Fibroblast of lung (primary cell): ENCODE results near the gene ACBD3. TPM values are rescaled to one million over a fixed set of nuclear protein-coding genes. Genes with fewer than 3 reads are reported as not detected.

Experiments used
- DNase-seq, 2 donors: peaks; one replicate each; pipeline versions ENCODE4 v3.0.0 to v3.0.0-alpha.2; 2010; ENCODE audit warnings: low read depth in 2 of 2
- H2AFZ ChIP-seq: 2 replicates; pipeline ENCODE4 v1.5.1; 2012; ENCODE audit warnings: low read length, control low read depth, inconsistent platforms
- H3K27ac ChIP-seq: 2 replicates; pipeline ENCODE4 v1.5.1; 2011; ENCODE audit warnings: low read length, control low read depth; ENCODE audit not compliant: insufficient read depth
- H3K27me3 ChIP-seq: 2 replicates; pipeline ENCODE4 v1.5.1; 2011; ENCODE audit warnings: mild to moderate bottlenecking, low read length; ENCODE audit not compliant: control insufficient read depth, insufficient read depth
- H3K36me3 ChIP-seq: 2 replicates; pipeline ENCODE4 v1.5.1; 2011; ENCODE audit warnings: low read length; ENCODE audit not compliant: control insufficient read depth, insufficient read depth
- H3K4me1 ChIP-seq: 2 replicates; pipeline ENCODE4 v1.5.1; 2011; ENCODE audit warnings: low read length; ENCODE audit not compliant: control insufficient read depth, insufficient read depth; ENCODE audit errors: extremely low read depth
- H3K4me2 ChIP-seq: 2 replicates; pipeline ENCODE4 v1.5.1; 2011; ENCODE audit warnings: low read length, control low read depth; ENCODE audit not compliant: insufficient read depth; ENCODE audit errors: extremely low read depth
- H3K4me3 ChIP-seq, 4 experiments: fragments of 200-600 bp in 1 of 4; sonication (generic) in 1 of 4; replicated peaks in 1 of 4; 2 replicates each; pipeline ENCODE4 v1.5.1; 2011 to 2016; ENCODE audit warnings: low read length in 4 of 4, low read depth in 3 of 4, mild to moderate bottlenecking in 3 of 4, control low read depth in 2 of 4, inconsistent platforms in 1 of 4, mixed read lengths in 1 of 4; ENCODE audit not compliant: insufficient read depth in 1 of 4; ENCODE audit errors: control extremely low read depth in 1 of 4
- H3K79me2 ChIP-seq: 2 replicates; pipeline ENCODE4 v1.5.1; 2012; ENCODE audit warnings: mild to moderate bottlenecking, low read length, inconsistent platforms; ENCODE audit not compliant: control insufficient read depth, insufficient read depth
- H3K9ac ChIP-seq: 2 replicates; pipeline ENCODE4 v1.5.1; 2011; ENCODE audit warnings: mild to moderate bottlenecking, low read length, control low read depth; ENCODE audit not compliant: insufficient read depth
- H3K9me3 ChIP-seq: 2 replicates; pipeline ENCODE4 v1.5.1; 2012; ENCODE audit warnings: low read depth, low read length; ENCODE audit not compliant: control insufficient read depth, insufficient read depth
- H4K20me1 ChIP-seq: 2 replicates; pipeline ENCODE4 v1.5.1; 2011; ENCODE audit warnings: low read length; ENCODE audit not compliant: control insufficient read depth, insufficient read depth; ENCODE audit errors: extremely low read depth
- CTCF ChIP-seq, 2 donors: IDR thresholded peaks in 1 of 2; conservative IDR thresholded peaks in 1 of 2; 1 replicate in 1 of 2; 2 replicates in 1 of 2; pipeline ENCODE4 v1.5.1; 2011 to 2012; ENCODE audit warnings: low read length in 2 of 2, control low read depth in 1 of 2, inconsistent platforms in 1 of 2, low read depth in 1 of 2, mild to moderate bottlenecking in 1 of 2
- EZH2 ChIP-seq: IDR thresholded peaks from 2 replicates; pipeline ENCODE4 v1.5.1; 2012; ENCODE audit warnings: low read length, control low read depth, mild to moderate bottlenecking; ENCODE audit errors: missing control alignments
- polyA plus RNA-seq, 2 donors: library from polyadenylated mRNA; depleted of rRNA in 1 of 2; stranded (reverse) in 1 of 2; unstranded in 1 of 2; fragments of >200 nt; gene quantifications; 2 replicates each; pipeline ENCODE4 v1.2.1, GENCODE V29; 2011 to 2012; ENCODE audit warnings: missing spikeins in 1 of 2
- total RNA-seq: library from RNA; depleted of rRNA; stranded (reverse); fragments of >200 nt; gene quantifications from 2 replicates; pipeline ENCODE4 v1.2.1, GENCODE V29; 2014

Gene ACBD3
- total and polyA plus RNA-seq, 2 donors (not counting 1 experiment from before 2014, with no cell fraction given): 67.7 to 85.0 TPM

- Histone ChIP-seq H3K36me3 (no peaks in the 10 kb centered on the region), H3K4me3 (no peak overlapping the region), H3K27ac (no peak overlapping the region), H3K27me3 (peaks cover 8% of the 10 kb centered on the region), H3K9ac (no peak overlapping the region), H3K79me2 (no peaks in the 10 kb centered on the region), H3K9me3 (no peaks in the 10 kb centered on the region), H2AFZ (no peak overlapping the region), H3K4me1 (no peaks in the 10 kb centered on the region), H4K20me1 (no peaks in the 10 kb centered on the region), H3K4me2 (no peak overlapping the region)
- TF ChIP-seq EZH2: no peak
- TF ChIP-seq CTCF (conservative IDR thresholded peaks at IDR 0.05 in 1 of 2, IDR thresholded peaks at IDR 0.05 in 1 of 2; ENCODE audit: low read depth in 1 of 2, low read length in 2 of 2): no peak
- DNase-seq: no peak
Observed at GRCh38 chr1:226226601-226227000, 40.1 kb upstream of the ACBD3 start.

DNA sequence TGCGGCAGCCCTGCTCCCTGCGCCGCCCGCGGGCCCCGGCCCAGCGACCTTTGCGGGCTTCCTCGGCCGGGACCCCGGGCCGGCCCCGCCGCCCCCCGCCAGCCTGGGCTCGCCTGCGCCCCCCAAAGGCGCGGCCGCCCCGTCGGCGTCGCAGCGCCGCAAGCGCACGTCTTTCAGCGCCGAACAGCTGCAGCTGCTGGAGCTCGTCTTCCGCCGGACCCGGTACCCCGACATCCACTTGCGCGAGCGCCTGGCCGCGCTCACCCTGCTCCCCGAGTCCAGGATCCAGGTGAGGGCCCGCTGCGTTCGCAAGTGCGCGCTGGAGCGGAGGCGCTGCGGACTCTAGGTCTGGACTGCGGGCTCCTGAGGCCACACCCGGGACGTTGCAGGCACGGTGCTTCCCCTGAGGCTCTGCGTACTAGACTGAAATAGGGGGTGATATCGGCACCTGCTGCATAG, 37.3 kb upstream of the ACBD3 start:
- Histone ChIP-seq H3K4me3 (peak overlapping the region; percentile 38 to 53 (median 40)), H3K4me2 (peak overlapping the region; percentile 95), H3K36me3 (no peaks in the 10 kb centered on the region), H3K9me3 (no peaks in the 10 kb centered on the region), H2AFZ (peak overlapping the region; percentile 67), H3K4me1 (no peaks in the 10 kb centered on the region), H3K9ac (no peak overlapping the region), H3K79me2 (no peaks in the 10 kb centered on the region), H3K27ac (no peak overlapping the region), H3K27me3 (peaks cover 8% of the 10 kb centered on the region), H4K20me1 (no peaks in the 10 kb centered on the region)
- TF ChIP-seq CTCF (conservative IDR thresholded peaks at IDR 0.05 in 1 of 2, IDR thresholded peaks at IDR 0.05 in 1 of 2; ENCODE audit: low read depth in 1 of 2, low read length in 2 of 2) (no peak), EZH2 (no peak)
- DNase-seq: peak in 1 of 2 donors; percentile 13

GRCh38 chr1:226223157-226223785, 36.7 kb upstream of the ACBD3 start, which contains the start of gene MIXL1:
TSS of gene MIXL1 (plus strand) at chr1:226223664. CDS start at chr1:226223682, 18 bp downstream.
- TF ChIP-seq EZH2: no peak
- no peak for TF ChIP-seq CTCF (conservative IDR thresholded peaks at IDR 0.05 in 1 of 2, IDR thresholded peaks at IDR 0.05 in 1 of 2; ENCODE audit: low read depth in 1 of 2, low read length in 2 of 2)
- H2AFZ ChIP-seq: peak within 1 kb of the TSS; percentile 67
- peak within 1 kb of the TSS; percentile 38 to 53 (median 43) for H3K4me3 ChIP-seq
- H3K4me2 ChIP-seq: peak within 1 kb of the TSS; percentile 95
- H3K36me3 ChIP-seq: no peaks in the 10 kb centered on the region
- H3K9me3 ChIP-seq: no peaks in the 10 kb centered on the region
- peaks cover 8% of the 10 kb centered on the region for H3K27me3 ChIP-seq
- no peaks in the 10 kb centered on the region for H3K79me2 ChIP-seq
- H3K9ac ChIP-seq: no peak within 1 kb of the TSS
- DNase-seq: peak in 1 of 2 donors; percentile 13
- no peak within 1 kb of the TSS for H3K27ac ChIP-seq
- H3K4me1 ChIP-seq: no peaks in the 10 kb centered on the region
- H4K20me1 ChIP-seq: no peaks in the 10 kb centered on the region
